OCI-LY7 (cell line): ENCODE results near the gene CSTF1. TPM values are rescaled to one million over a fixed set of nuclear protein-coding genes. Genes with fewer than 3 reads are reported as not detected.

Experiments used
- BruUV-seq: library from RNA; stranded (reverse); fragments of 400-500 nt; replicated peaks from 2 replicates; lab custom pipeline; 2021; lab: Mats Ljungman, UMichigan
- CTCF ChIA-PET: fragments of 300-600 bp; sonication (Branson Sonifier 250); formaldehyde crosslinking; loops from one replicate; lab custom pipeline; 2022; ENCODE audit warnings: antibody characterized with exemption; ENCODE audit not compliant: unreplicated experiment; lab: Charles Lee
- POLR2A ChIA-PET: fragments of 300-600 bp; sonication (Branson Sonifier 250); formaldehyde crosslinking; loops from one replicate; lab custom pipeline; 2022; ENCODE audit warnings: antibody characterized with exemption; lab: Charles Lee
- DNase-seq: peaks from one replicate; pipeline ENCODE4 v3.0.0-alpha.2; 2015; ENCODE audit warnings: low spot score
- H2AFZ ChIP-seq: fragments of 200-600 bp; sonication (generic), shearing (Covaris generic); 2 replicates; pipeline ENCODE4 v1.6.1; 2014; ENCODE audit warnings: mild to moderate bottlenecking, antibody characterized with exemption, low read length, moderate library complexity
- H3K27ac ChIP-seq: fragments of 200-600 bp; sonication (generic); 2 replicates; pipeline ENCODE4 v1.5.1; 2014; ENCODE audit warnings: mixed run types, low read depth, mild to moderate bottlenecking, moderate library complexity, low read length, inconsistent platforms; ENCODE audit not compliant: poor library complexity, severe bottlenecking
- H3K36me3 ChIP-seq: fragments of 200-600 bp; sonication (generic); 2 replicates; pipeline ENCODE4 v1.6.1; 2014; ENCODE audit warnings: mild to moderate bottlenecking, antibody characterized with exemption, low read length, moderate library complexity, mixed read lengths; ENCODE audit not compliant: insufficient read depth
- H3K4me1 ChIP-seq: fragments of 200-600 bp; sonication (generic); 2 replicates; pipeline ENCODE4 v1.5.1; 2014; ENCODE audit warnings: mild to moderate bottlenecking, low read length; ENCODE audit not compliant: insufficient read depth, poor library complexity, severe bottlenecking
- H3K4me2 ChIP-seq: fragments of 200-600 bp; sonication (generic); 2 replicates; pipeline ENCODE4 v1.6.1; 2014; ENCODE audit warnings: mild to moderate bottlenecking, low read length
- H3K4me3 ChIP-seq: fragments of 200-600 bp; sonication (generic); 2 replicates; pipeline ENCODE4 v1.5.1; 2014; ENCODE audit warnings: mild to moderate bottlenecking, low read depth, low read length; ENCODE audit not compliant: poor library complexity, severe bottlenecking
- H3K79me2 ChIP-seq: fragments of 200-600 bp; sonication (generic); 2 replicates; pipeline ENCODE4 v1.6.1; 2016; ENCODE audit warnings: low read depth, mild to moderate bottlenecking, low read length, moderate library complexity, mixed read lengths; ENCODE audit not compliant: insufficient read depth
- H3K9me2 ChIP-seq: fragments of 200-600 bp; sonication (generic); 2 replicates; pipeline ENCODE4 v1.6.1; 2016; ENCODE audit warnings: mild to moderate bottlenecking, low read length, mixed read lengths; ENCODE audit not compliant: insufficient read depth
- H3K9me3 ChIP-seq: fragments of 200-600 bp; sonication (generic); 2 replicates; pipeline ENCODE4 v1.6.1; 2014; ENCODE audit warnings: mild to moderate bottlenecking, mixed run types, low read length, mixed read lengths
- H4K20me1 ChIP-seq: fragments of 200-600 bp; sonication (generic); 2 replicates; pipeline ENCODE4 v1.6.1; 2014; ENCODE audit warnings: mild to moderate bottlenecking, antibody characterized with exemption, low read length, moderate library complexity, mixed read lengths; ENCODE audit not compliant: insufficient read depth
- EZH2phosphoT487 ChIP-seq: fragments of 200-600 bp; sonication (generic); IDR thresholded peaks from 2 replicates; pipeline ENCODE4 v1.6.1; 2018; ENCODE audit warnings: low read depth, borderline replicate concordance, mild to moderate bottlenecking, mixed run types, antibody characterized with exemption, low read length, moderate library complexity, mixed read lengths
- intact Hi-C: fragments of 100-400 bp; cut with micrococcal nuclease; formaldehyde crosslinking; loops from one replicate; pipeline ENCODE4 v1.10.0; 2022; ENCODE audit not compliant: unreplicated experiment
- total RNA-seq, 2 experiments: library from RNA; depleted of rRNA in 1 of 2; stranded (reverse); fragments of >200 nt in 1 of 2; shearing (Covaris generic) in 1 of 2; gene quantifications; 2 replicates each; pipeline ENCODE4 v1.2.3, GENCODE V29; 2014 to 2022
- TF ChIP-seq, protein P1 (sequence below): fragments of 200-600 bp; sonication (generic); conservative IDR thresholded peaks from 2 replicates; pipeline ENCODE4 v1.5.1; 2014; ENCODE audit warnings: mild to moderate bottlenecking, antibody characterized with exemption, low read length, moderate library complexity, mixed read lengths

CSTF1 gene
- total RNA-seq, 2 experiments from 2014 or later: 52.1 to 56.0 TPM

DNA sequence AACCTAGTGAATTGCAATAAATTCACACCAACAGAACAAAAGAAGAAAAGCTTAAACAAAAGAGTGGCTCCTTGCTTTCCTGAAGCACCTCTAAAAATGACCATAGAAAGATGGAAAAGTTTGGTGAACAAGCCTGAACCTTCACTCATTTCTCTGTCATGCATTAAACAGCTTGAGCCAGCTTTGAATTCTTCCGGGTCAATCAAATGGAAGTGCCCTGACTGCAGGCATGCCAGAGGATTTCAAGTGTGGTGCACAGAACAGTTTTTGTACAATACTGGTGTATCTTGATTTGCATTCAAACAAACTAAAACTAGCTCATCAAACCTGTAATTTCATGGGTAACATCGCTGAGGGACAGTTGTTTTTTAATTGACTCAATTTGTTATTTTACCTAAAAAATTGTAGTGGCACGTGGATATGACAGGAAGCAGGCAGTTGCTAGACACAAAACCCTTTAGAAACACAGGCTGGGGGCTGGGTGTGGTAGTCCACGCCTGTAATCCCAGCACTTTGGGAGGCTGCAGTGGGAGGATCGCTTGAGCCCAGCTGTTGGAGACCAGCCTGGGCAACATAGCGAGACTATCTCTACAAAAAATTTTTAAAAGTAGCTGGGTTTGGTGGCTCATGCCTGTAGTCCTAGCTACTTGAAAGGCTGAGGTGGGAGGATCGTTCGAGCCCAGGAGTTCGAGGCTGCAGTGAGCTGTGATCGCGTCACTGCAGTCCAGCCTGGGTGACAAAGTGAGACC is 28.7 kb downstream of the CSTF1 start:
- H3K36me3 ChIP-seq: no peaks in the 10 kb centered on the region
- H3K27ac ChIP-seq: no peak overlapping the region
- H3K9me2 ChIP-seq: no peaks in the 10 kb centered on the region
- no peaks in the 10 kb centered on the region for H3K79me2 ChIP-seq
- POLR2A ChIA-PET: interaction anchor here (0.9 kb wide), 1 partner anchor 9 kb away, joined by 4 read pairs; the partner anchor contains the start of gene CASS4
- no peak overlapping the region for H3K4me3 ChIP-seq
- H2AFZ ChIP-seq: no peak overlapping the region
- H3K4me2 ChIP-seq: no peak overlapping the region
- no TSS peak for BruUV-seq
- H3K9me3 ChIP-seq: no peaks in the 10 kb centered on the region
- CTCF ChIA-PET: no interaction called here
- TF ChIP-seq EZH2phosphoT487: no peak
- TF ChIP-seq, protein P1, sequence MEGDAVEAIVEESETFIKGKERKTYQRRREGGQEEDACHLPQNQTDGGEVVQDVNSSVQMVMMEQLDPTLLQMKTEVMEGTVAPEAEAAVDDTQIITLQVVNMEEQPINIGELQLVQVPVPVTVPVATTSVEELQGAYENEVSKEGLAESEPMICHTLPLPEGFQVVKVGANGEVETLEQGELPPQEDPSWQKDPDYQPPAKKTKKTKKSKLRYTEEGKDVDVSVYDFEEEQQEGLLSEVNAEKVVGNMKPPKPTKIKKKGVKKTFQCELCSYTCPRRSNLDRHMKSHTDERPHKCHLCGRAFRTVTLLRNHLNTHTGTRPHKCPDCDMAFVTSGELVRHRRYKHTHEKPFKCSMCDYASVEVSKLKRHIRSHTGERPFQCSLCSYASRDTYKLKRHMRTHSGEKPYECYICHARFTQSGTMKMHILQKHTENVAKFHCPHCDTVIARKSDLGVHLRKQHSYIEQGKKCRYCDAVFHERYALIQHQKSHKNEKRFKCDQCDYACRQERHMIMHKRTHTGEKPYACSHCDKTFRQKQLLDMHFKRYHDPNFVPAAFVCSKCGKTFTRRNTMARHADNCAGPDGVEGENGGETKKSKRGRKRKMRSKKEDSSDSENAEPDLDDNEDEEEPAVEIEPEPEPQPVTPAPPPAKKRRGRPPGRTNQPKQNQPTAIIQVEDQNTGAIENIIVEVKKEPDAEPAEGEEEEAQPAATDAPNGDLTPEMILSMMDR: no peak
- H3K4me1 ChIP-seq: no peaks in the 10 kb centered on the region
- DNase-seq: no peak
- intact Hi-C loops: no loop called here
- no peaks in the 10 kb centered on the region for H4K20me1 ChIP-seq

DNA sequence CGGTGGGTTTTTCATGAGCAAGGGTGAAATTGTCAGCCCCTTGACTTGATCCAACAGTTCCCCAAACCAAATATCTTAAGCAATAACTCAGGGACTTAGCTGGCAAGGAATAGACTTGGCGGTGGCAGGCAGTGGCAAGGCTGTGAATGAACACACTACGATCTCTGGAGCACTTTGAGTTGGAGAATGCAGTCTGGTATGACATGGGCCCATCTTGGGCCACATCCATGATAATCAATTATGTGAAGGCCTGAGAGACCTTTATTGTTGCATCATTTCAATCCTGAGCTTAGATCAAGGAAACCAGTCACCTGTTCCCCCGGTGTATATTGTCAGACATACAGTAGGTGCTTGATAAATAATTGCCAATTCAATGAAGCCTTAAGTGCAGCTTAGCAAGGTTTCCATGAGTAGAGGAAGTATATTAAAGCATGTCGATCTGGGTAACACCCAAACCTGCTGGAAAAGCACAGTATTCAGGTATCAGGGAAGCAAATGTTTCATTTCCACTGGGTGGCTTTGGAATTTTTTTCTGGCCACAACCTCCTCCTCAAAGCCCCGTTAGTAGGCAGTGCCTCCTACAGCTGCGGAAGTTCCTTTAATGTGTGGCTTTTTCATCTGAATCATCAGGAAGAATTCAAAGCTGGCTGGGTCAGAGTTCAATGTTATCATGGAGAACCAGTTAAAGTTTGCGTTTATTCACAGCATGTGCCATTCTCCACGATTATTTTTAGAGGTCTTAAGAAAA is 29.8 kb downstream of the CSTF1 start:
- Histone ChIP-seq H4K20me1 (no peaks in the 10 kb centered on the region), H3K36me3 (no peaks in the 10 kb centered on the region), H3K4me3 (no peak overlapping the region), H3K79me2 (no peaks in the 10 kb centered on the region), H2AFZ (no peak overlapping the region), H3K4me1 (no peaks in the 10 kb centered on the region), H3K9me3 (no peaks in the 10 kb centered on the region), H3K27ac (no peak overlapping the region), H3K9me2 (no peaks in the 10 kb centered on the region), H3K4me2 (no peak overlapping the region)
- BruUV-seq: no TSS peak
- DNase-seq: no peak
- intact Hi-C loops: no loop called here
- TF ChIP-seq, protein P1: no peak
- TF ChIP-seq EZH2phosphoT487: no peak
- ChIA-PET POLR2A (no interaction called here), CTCF (no interaction called here)

DNA sequence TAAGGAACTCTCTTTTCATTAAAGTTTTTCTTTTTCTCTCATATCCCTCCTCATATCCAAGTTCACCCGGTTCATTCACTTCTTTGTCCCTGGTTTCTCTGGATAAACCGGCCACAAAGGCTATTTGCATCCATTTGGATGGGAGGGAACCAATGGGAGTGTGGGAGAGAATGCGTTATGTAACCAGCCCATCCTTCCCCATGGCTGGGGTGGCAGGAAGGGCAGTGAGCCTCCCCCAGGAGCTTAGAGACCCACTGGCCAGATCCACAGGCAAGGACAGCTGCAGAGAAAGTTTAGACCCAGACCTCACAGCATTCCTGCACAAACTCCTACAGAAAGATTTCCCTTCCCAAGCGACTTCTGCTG is 30.4 kb downstream of the CSTF1 start:
- Histone ChIP-seq H3K27ac (no peak overlapping the region), H3K9me2 (no peaks in the 10 kb centered on the region), H3K36me3 (no peaks in the 10 kb centered on the region), H3K4me3 (no peak overlapping the region), H2AFZ (no peak overlapping the region), H4K20me1 (no peaks in the 10 kb centered on the region), H3K79me2 (no peaks in the 10 kb centered on the region), H3K9me3 (no peaks in the 10 kb centered on the region), H3K4me1 (no peaks in the 10 kb centered on the region), H3K4me2 (no peak overlapping the region)
- POLR2A ChIA-PET: no interaction called here
- no peak for DNase-seq
- TF ChIP-seq, protein P1: no peak
- TF ChIP-seq EZH2phosphoT487: no peak
- no TSS peak for BruUV-seq
- CTCF ChIA-PET: no interaction called here
- intact Hi-C loops: no loop called here
